IMR-90 (cell line): ENCODE results near the gene KDM8. TPM values are rescaled to one million over a fixed set of nuclear protein-coding genes. Genes with fewer than 3 reads are reported as not detected.
A peak's percentile ranks its signal among the peaks of the same experiment; 100 is the strongest.

Experiments used
- ATAC-seq: fragments of 200-7000 bp; cut with Tn5 transposase; 2 replicates; pipeline ENCODE4 v1.9.1; 2020; ENCODE audit warnings: low read depth, mild to moderate bottlenecking, moderate library complexity
- BruUV-seq: library from RNA; stranded (reverse); fragments of 400-500 nt; replicated peaks from 2 replicates; lab custom pipeline; 2021; lab: Mats Ljungman, UMichigan
- CTCF ChIA-PET: fragments of 300-600 bp; formaldehyde crosslinking; extraction: SDS; loops from one replicate; lab custom pipeline; 2021; ENCODE audit warnings: antibody characterized with exemption; lab: Yijun Ruan, JAX
- POLR2A ChIA-PET: fragments of 300-600 bp; sonication (Branson Sonifier 250); formaldehyde crosslinking; loops from one replicate; lab custom pipeline; 2022; ENCODE audit warnings: antibody characterized with exemption; ENCODE audit not compliant: unreplicated experiment; lab: Charles Lee
- DNase-seq: peaks from one replicate; pipeline ENCODE4 v3.0.0; 2013
- H2AFZ ChIP-seq: replicated peaks from 2 replicates; pipeline ENCODE3; 2013; ENCODE audit warnings: low read length, mild to moderate bottlenecking; ENCODE audit not compliant: poor library complexity
- H2AK5ac ChIP-seq: 2 replicates; pipeline ENCODE4 v1.6.1; 2013; ENCODE audit warnings: low read depth, low read length, inconsistent platforms
- H2AK9ac ChIP-seq: replicated peaks from 2 replicates; pipeline ENCODE3; 2013; ENCODE audit warnings: mild to moderate bottlenecking, low read depth, low read length, moderate library complexity; ENCODE audit not compliant: poor library complexity
- H2BK120ac ChIP-seq: 2 replicates; pipeline ENCODE4 v1.6.1; 2013; ENCODE audit warnings: low read depth, low read length, inconsistent platforms
- H2BK15ac ChIP-seq: 3 replicates; pipeline ENCODE4 v1.6.1; 2013; ENCODE audit warnings: low read depth, low read length, inconsistent platforms
- H2BK20ac ChIP-seq: 2 replicates; pipeline ENCODE4 v1.6.1; 2013; ENCODE audit warnings: low read depth, mild to moderate bottlenecking, inconsistent platforms, low read length, moderate library complexity
- H2BK5ac ChIP-seq: 2 replicates; pipeline ENCODE4 v1.6.1; 2013; ENCODE audit warnings: mild to moderate bottlenecking, low read depth, low read length, inconsistent platforms; ENCODE audit not compliant: poor library complexity, severe bottlenecking
- H3K14ac ChIP-seq: replicated peaks from 2 replicates; pipeline ENCODE4 v1.6.1; 2013; ENCODE audit warnings: low read depth, low read length, inconsistent platforms
- H3K18ac ChIP-seq: 2 replicates; pipeline ENCODE4 v1.6.1; 2013; ENCODE audit warnings: low read depth, low read length, control low read depth
- H3K23ac ChIP-seq: 2 replicates; pipeline ENCODE4 v1.6.1; 2013; ENCODE audit warnings: low read depth, low read length, inconsistent platforms
- H3K27ac ChIP-seq: 2 replicates; pipeline ENCODE4 v1.5.1; 2013; ENCODE audit warnings: mild to moderate bottlenecking, control low read depth, low read length; ENCODE audit not compliant: insufficient read depth
- H3K27me3 ChIP-seq: 2 replicates; pipeline ENCODE4 v1.6.1; 2013; ENCODE audit warnings: low read length; ENCODE audit not compliant: control insufficient read depth, insufficient read depth
- H3K36me3 ChIP-seq: 2 replicates; pipeline ENCODE4 v1.6.1; 2013; ENCODE audit warnings: low read length, mixed read lengths; ENCODE audit not compliant: control insufficient read depth, insufficient read depth
- H3K4ac ChIP-seq: 2 replicates; pipeline ENCODE4 v1.6.1; 2013; ENCODE audit warnings: low read depth, low read length, inconsistent platforms
- H3K4me1 ChIP-seq: 2 replicates; pipeline ENCODE4 v1.6.1; 2013; ENCODE audit warnings: low read length, mixed read lengths; ENCODE audit not compliant: control insufficient read depth, insufficient read depth
- H3K4me2 ChIP-seq: 2 replicates; pipeline ENCODE4 v1.6.1; 2013; ENCODE audit warnings: low read depth, mild to moderate bottlenecking, control low read depth, low read length, moderate library complexity
- H3K4me3 ChIP-seq: 2 replicates; pipeline ENCODE4 v1.5.1; 2013; ENCODE audit warnings: low read depth, mild to moderate bottlenecking, control low read depth, low read length, moderate library complexity; ENCODE audit not compliant: insufficient read depth
- H3K56ac ChIP-seq: 2 replicates; pipeline ENCODE4 v1.6.1; 2013; ENCODE audit warnings: low read length, inconsistent platforms; ENCODE audit not compliant: insufficient read depth; ENCODE audit errors: extremely low read depth
- H3K79me1 ChIP-seq, 2 experiments: 2 replicates each; pipeline ENCODE4 v1.6.1; 2013; ENCODE audit warnings: low read length in 2 of 2, inconsistent platforms in 1 of 2, low read depth in 1 of 2
- H3K9ac ChIP-seq: 2 replicates; pipeline ENCODE4 v1.6.1; 2013; ENCODE audit warnings: low read depth, low read length, control low read depth
- H3K9me1 ChIP-seq: 2 replicates; pipeline ENCODE4 v1.6.1; 2013; ENCODE audit warnings: low read length, inconsistent platforms; ENCODE audit not compliant: insufficient read depth
- H3K9me3 ChIP-seq: 2 replicates; pipeline ENCODE4 v1.6.1; 2013; ENCODE audit warnings: low read length; ENCODE audit not compliant: control insufficient read depth, insufficient read depth
- H4K20me1 ChIP-seq: 2 replicates; pipeline ENCODE4 v1.6.1; 2013; ENCODE audit warnings: low read length, inconsistent platforms; ENCODE audit not compliant: insufficient read depth
- H4K5ac ChIP-seq: 2 replicates; pipeline ENCODE4 v1.6.1; 2013; ENCODE audit warnings: mild to moderate bottlenecking, low read depth, low read length, control low read depth
- H4K8ac ChIP-seq, 2 experiments: 2 replicates each; pipeline ENCODE4 v1.6.1; 2013; ENCODE audit warnings: low read depth in 2 of 2, low read length in 2 of 2, control low read depth in 1 of 2, inconsistent platforms in 1 of 2
- H4K91ac ChIP-seq: 2 replicates; pipeline ENCODE4 v1.6.1; 2013; ENCODE audit warnings: low read depth, low read length, inconsistent platforms; ENCODE audit not compliant: insufficient read depth
- BHLHE40 ChIP-seq: fragments of 150-350 bp; IDR thresholded peaks from 2 replicates; pipeline ENCODE4 v1.6.1; 2016; ENCODE audit warnings: mild to moderate bottlenecking, low read depth, low read length
- CEBPB ChIP-seq: IDR thresholded peaks from 2 replicates; pipeline ENCODE4 v1.6.1; 2012; ENCODE audit warnings: low read depth, low read length, improper control_type of control experiment
- CHD1 ChIP-seq: IDR thresholded peaks from 2 replicates; pipeline ENCODE4 v1.6.1; 2012; ENCODE audit warnings: low read depth, low read length, improper control_type of control experiment
- CTCF ChIP-seq: conservative IDR thresholded peaks from 2 replicates; pipeline ENCODE4 v1.5.1; 2012; ENCODE audit warnings: mild to moderate bottlenecking, low read depth, low read length, improper control_type of control experiment
- ELK1 ChIP-seq: fragments of 150-350 bp; IDR thresholded peaks from 2 replicates; pipeline ENCODE4 v1.6.1; 2016; ENCODE audit warnings: low read depth, mild to moderate bottlenecking, low read length, moderate library complexity, borderline replicate concordance
- FOS ChIP-seq: fragments of 150-350 bp; IDR thresholded peaks from 2 replicates; pipeline ENCODE4 v1.6.1; 2016; ENCODE audit warnings: low read depth, low read length
- MAFK ChIP-seq: IDR thresholded peaks from 2 replicates; pipeline ENCODE4 v1.6.1; 2012; ENCODE audit warnings: low read depth, low read length, improper control_type of control experiment
- MAZ ChIP-seq: IDR thresholded peaks from 2 replicates; pipeline ENCODE4 v1.6.1; 2012; ENCODE audit warnings: low read depth, mild to moderate bottlenecking, low read length, improper control_type of control experiment, moderate library complexity, borderline replicate concordance
- MXI1 ChIP-seq: IDR thresholded peaks from 2 replicates; pipeline ENCODE4 v1.6.1; 2012; ENCODE audit warnings: low read depth, mild to moderate bottlenecking, low read length, moderate library complexity, borderline replicate concordance
- NFE2L2 ChIP-seq: fragments of 150-350 bp; IDR thresholded peaks from 2 replicates; pipeline ENCODE4 v1.6.1; 2016; ENCODE audit warnings: low read depth, mild to moderate bottlenecking, low read length
- POLR2A ChIP-seq: IDR thresholded peaks from 2 replicates; pipeline ENCODE4 v1.6.1; 2012; ENCODE audit warnings: mild to moderate bottlenecking, low read depth, low read length
- RAD21 ChIP-seq: IDR thresholded peaks from 2 replicates; pipeline ENCODE4 v1.6.1; 2012; ENCODE audit warnings: low read length, improper control_type of control experiment
- RCOR1 ChIP-seq: IDR thresholded peaks from 2 replicates; pipeline ENCODE4 v1.6.1; 2012; ENCODE audit warnings: mild to moderate bottlenecking, low read length, improper control_type of control experiment; ENCODE audit not compliant: insufficient replicate concordance
- RFX5 ChIP-seq: IDR thresholded peaks from 2 replicates; pipeline ENCODE4 v1.8.0; 2012; ENCODE audit warnings: low read depth, mild to moderate bottlenecking, low read length, moderate library complexity
- SMC3 ChIP-seq: fragments of 150-350 bp; IDR thresholded peaks from 2 replicates; pipeline ENCODE4 v1.6.1; 2016; ENCODE audit warnings: low read depth, mild to moderate bottlenecking, antibody characterized with exemption, low read length, moderate library complexity
- USF2 ChIP-seq: fragments of 150-350 bp; IDR thresholded peaks from 2 replicates; pipeline ENCODE4 v1.6.1; 2017; ENCODE audit warnings: mild to moderate bottlenecking, antibody characterized with exemption, low read length, low read depth
- WGBS, 2 experiments: methylation state at CpG; one replicate each; pipeline versions ENCODE4 v1.1.5 to v1.1.7; 2013; ENCODE audit warnings: missing lambda C conversion rate in 2 of 2; ENCODE audit not compliant: insufficient read length in 1 of 2; ENCODE audit errors: extremely low coverage in 2 of 2; 5-methylcytosine and 5-hydroxymethylcytosine counted together
- dilution Hi-C: fragments of 300-500 bp; cut with HindIII; formaldehyde crosslinking; loops from one replicate; pipeline ENCODE4 v1.14.3; 2018; ENCODE audit warnings: low sequenced_read_pairs; ENCODE audit not compliant: unreplicated experiment
- in situ Hi-C: fragments of 300-500 bp; cut with MboI; formaldehyde crosslinking; loops from 3 replicates; pipeline ENCODE4 v1.14.3; 2019; ENCODE audit warnings: low sequenced_read_pairs, inconsistent platforms, mixed read lengths
- intact Hi-C: fragments of 100-400 bp; cut with micrococcal nuclease; formaldehyde crosslinking; loops from 2 replicates; pipeline ENCODE4 v1.10.0; 2022
- polyA plus RNA-seq, 3 experiments: library from polyadenylated mRNA; depleted of rRNA; stranded (reverse); fragments of >200 nt; gene quantifications; 2 replicates each; pipeline ENCODE4 v1.2.3, GENCODE V29; 2012; ENCODE audit warnings: low replicate concordance in 1 of 3
- total RNA-seq: library from RNA; depleted of rRNA; stranded (reverse); fragments of >200 nt; gene quantifications from 2 replicates; pipeline ENCODE4 v1.2.3, GENCODE V29; 2012

KDM8 gene
- total and polyA plus RNA-seq, 2 of the 4 experiments (the other 2 are of a cell fraction): 3.2 to 3.8 TPM

GRCh38 chr16:27174007-27174406 is 29.3 kb upstream of the KDM8 start:
- H3K4me3 ChIP-seq: no peak overlapping the region
- no peak overlapping the region for H3K4ac ChIP-seq
- H2AK5ac ChIP-seq: 0 out of 2 replicates have a peak overlapping the region, but pooled peaks have one; percentile 28
- no peak overlapping the region for H3K14ac ChIP-seq
- peaks cover 11% of the 10 kb centered on the region for H3K4me1 ChIP-seq
- ATAC-seq (no peak), DNase-seq (no peak)
- intact Hi-C loops: no loop called here
- H3K79me1 ChIP-seq: peaks cover 0 to 8% of the 10 kb centered on the region in 2 experiments; a peak in 1 of 4 replicates
- BruUV-seq: no TSS peak
- H2BK20ac ChIP-seq: no peak overlapping the region
- 0 out of 2 replicates have a peak, but pooled peaks cover 3% of the 10 kb centered on the region for H3K9me3 ChIP-seq
- POLR2A ChIA-PET: no interaction called here
- no peak overlapping the region for H3K56ac ChIP-seq
- no peaks in the 10 kb centered on the region for H4K20me1 ChIP-seq
- in situ Hi-C loops: no loop called here
- no peak overlapping the region for H3K4me2 ChIP-seq
- dilution Hi-C loops: no loop called here
- H2BK15ac ChIP-seq: no peak overlapping the region
- H4K8ac ChIP-seq: no peak overlapping the region
- H4K5ac ChIP-seq: no peak overlapping the region
- H3K27me3 ChIP-seq: no peaks in the 10 kb centered on the region
- H2AFZ ChIP-seq: no peak overlapping the region
- H3K18ac ChIP-seq: no peak overlapping the region
- H3K36me3 ChIP-seq: no peaks in the 10 kb centered on the region
- no peak overlapping the region for H4K91ac ChIP-seq
- H3K27ac ChIP-seq: no peak overlapping the region
- no peak overlapping the region for H2BK5ac ChIP-seq
- H3K9me1 ChIP-seq: no peaks in the 10 kb centered on the region
- CTCF ChIA-PET: no interaction called here
- TF ChIP-seq CTCF (no peak), NFE2L2 (no peak), USF2 (no peak), MAZ (no peak), MXI1 (no peak), RAD21 (no peak), RFX5 (no peak), RCOR1 (no peak), CHD1 (no peak), CEBPB (no peak), POLR2A (no peak), BHLHE40 (no peak), MAFK (no peak), ELK1 (no peak), SMC3 (no peak), FOS (no peak)
- H2BK120ac ChIP-seq: no peak overlapping the region
- H3K9ac ChIP-seq: no peak overlapping the region
- WGBS, 2 experiments: 74% methylated on average over 4 of the region's 8 CpGs; no CpG with 5 or more reads in 1 of the 2 experiments
- H2AK9ac ChIP-seq: no peak overlapping the region
- no peak overlapping the region for H3K23ac ChIP-seq
